Neural cell (in vitro differentiated cells): ENCODE measurements around the gene FNBP1. TPM values are rescaled to one million over a fixed set of nuclear protein-coding genes. Genes with fewer than 3 reads are reported as not detected.

Experiments used
- H2AFZ ChIP-seq: fragments of 200-600, 300-800 bp; sonication (generic), shearing (Covaris generic); 2 replicates; pipeline ENCODE4 v1.6.0; 2014; ENCODE audit warnings: low read depth, mild to moderate bottlenecking, antibody characterized with exemption, low read length, moderate library complexity
- H3F3A ChIP-seq: fragments of 200-600 bp; shearing (Covaris generic); 2 replicates; pipeline ENCODE4 v1.6.1; 2016; ENCODE audit warnings: mild to moderate bottlenecking, moderate library complexity, mixed read lengths, antibody characterized with exemption, low read length; ENCODE audit not compliant: insufficient read depth, poor library complexity, severe bottlenecking
- H3K27ac ChIP-seq: fragments of 200-600, 300-800 bp; sonication (generic), shearing (Covaris generic); 2 replicates; pipeline ENCODE4 v1.5.1; 2014; ENCODE audit warnings: mild to moderate bottlenecking, low read length, moderate library complexity
- H3K27me3 ChIP-seq: fragments of 300-800, 200-600 bp; sonication (generic), shearing (Covaris generic); 2 replicates; pipeline ENCODE4 v1.6.0; 2014; ENCODE audit warnings: mild to moderate bottlenecking, low read depth, low read length, moderate library complexity; ENCODE audit not compliant: insufficient read depth
- H3K36me3 ChIP-seq: fragments of 300-800, 200-600 bp; sonication (generic), shearing (Covaris generic); 2 replicates; pipeline ENCODE4 v1.5.1; 2014; ENCODE audit warnings: mild to moderate bottlenecking, antibody characterized with exemption, low read length, moderate library complexity; ENCODE audit not compliant: insufficient read depth
- H3K4me2 ChIP-seq: fragments of 300-800, 200-600 bp; sonication (generic), shearing (Covaris generic); 2 replicates; pipeline ENCODE4 v1.6.0; 2014; ENCODE audit warnings: mild to moderate bottlenecking, low read length
- H3K4me3 ChIP-seq: fragments of 300-800, 200-600 bp; sonication (generic), shearing (Covaris generic); 2 replicates; pipeline ENCODE4 v1.5.1; 2014; ENCODE audit warnings: mild to moderate bottlenecking, low read length, moderate library complexity
- H3K79me2 ChIP-seq: fragments of 200-600 bp; shearing (Covaris generic); replicated peaks from 2 replicates; pipeline ENCODE4 v1.6.0; 2014; ENCODE audit warnings: mild to moderate bottlenecking, low read length, moderate library complexity; ENCODE audit not compliant: insufficient read depth
- H3K9ac ChIP-seq: fragments of 300-800, 200-600 bp; sonication (generic), shearing (Covaris generic); 2 replicates; pipeline ENCODE4 v1.6.1; 2016; ENCODE audit warnings: mild to moderate bottlenecking, low read length, mixed read lengths
- H3K9me2 ChIP-seq: fragments of 200-600 bp; shearing (Covaris generic); 2 replicates; pipeline ENCODE4 v1.6.1; 2016; ENCODE audit warnings: mild to moderate bottlenecking, low read length, mixed read lengths; ENCODE audit not compliant: insufficient read depth
- H3K9me3 ChIP-seq: fragments of 200-600, 300-800 bp; sonication (generic), shearing (Covaris generic); 2 replicates; pipeline ENCODE4 v1.6.1; 2016; ENCODE audit warnings: mild to moderate bottlenecking, mixed run types, low read length, moderate library complexity, mixed read lengths
- H4K20me1 ChIP-seq: fragments of 200-600 bp; shearing (Covaris generic); 2 replicates; pipeline ENCODE4 v1.6.1; 2016; ENCODE audit warnings: mild to moderate bottlenecking, mixed run types; ENCODE audit not compliant: insufficient read depth
- CTCF ChIP-seq: fragments of 450-650 bp; IDR thresholded peaks from 2 replicates; pipeline ENCODE4 v1.5.1; 2014; ENCODE audit warnings: antibody characterized with exemption, mild to moderate bottlenecking, moderate library complexity; ENCODE audit not compliant: poor library complexity, severe bottlenecking
- EZH2 ChIP-seq: fragments of 200-600, 300-800 bp; shearing (Covaris generic), sonication (generic); IDR thresholded peaks from 2 replicates; pipeline ENCODE4 v1.6.1; 2014; ENCODE audit warnings: antibody characterized with exemption, low read length, borderline replicate concordance, mild to moderate bottlenecking; ENCODE audit not compliant: insufficient read depth, poor library complexity, severe bottlenecking
- POLR2AphosphoS5 ChIP-seq: IDR thresholded peaks from 2 replicates; pipeline ENCODE4 v1.6.1; 2012
- RAD21 ChIP-seq: fragments of 450-650 bp; conservative IDR thresholded peaks from 2 replicates; pipeline ENCODE4 v1.6.1; 2014; ENCODE audit warnings: antibody characterized with exemption, mild to moderate bottlenecking, moderate library complexity
- SMC3 ChIP-seq: fragments of 450-650 bp; conservative IDR thresholded peaks from 2 replicates; pipeline ENCODE4 v1.6.1; 2014; ENCODE audit warnings: antibody characterized with exemption, mild to moderate bottlenecking, moderate library complexity; ENCODE audit not compliant: poor library complexity
- TAF1 ChIP-seq: IDR thresholded peaks from 2 replicates; pipeline ENCODE4 v1.6.1; 2012; ENCODE audit warnings: low read depth
- polyA plus RNA-seq: library from polyadenylated mRNA; depleted of rRNA; stranded (reverse); fragments of >200 nt; gene quantifications from 2 replicates; pipeline ENCODE4 v1.2.3, GENCODE V29; 2014

The FNBP1 gene
- polyA plus RNA-seq, 1 donor from 2014 or later = 16.6 TPM

GRCh38 chr9:129875687-129876395 is 167.1 kb downstream of the FNBP1 start:
- no peaks in the 10 kb centered on the region for H3K36me3 ChIP-seq
- H3K9ac ChIP-seq = no peak overlapping the region
- H3F3A ChIP-seq = no peaks in the 10 kb centered on the region
- H2AFZ ChIP-seq = no peak overlapping the region
- H3K9me2 ChIP-seq = no peaks in the 10 kb centered on the region
- no peaks in the 10 kb centered on the region for H4K20me1 ChIP-seq
- no peak overlapping the region for H3K4me2 ChIP-seq
- H3K79me2 ChIP-seq = no peaks in the 10 kb centered on the region
- H3K27ac ChIP-seq = no peak overlapping the region
- H3K4me3 ChIP-seq = no peak overlapping the region
- no peaks in the 10 kb centered on the region for H3K27me3 ChIP-seq
- H3K9me3 ChIP-seq = no peaks in the 10 kb centered on the region
- TF ChIP-seq CTCF (no peak), POLR2AphosphoS5 (peak; percentile 14)

GRCh38 chr9:129875181-129875611 is 167.8 kb downstream of the FNBP1 start:
- Histone ChIP-seq H3K79me2 (no peaks in the 10 kb centered on the region), H2AFZ (no peak overlapping the region), H3F3A (no peaks in the 10 kb centered on the region), H3K4me3 (no peak overlapping the region), H3K36me3 (no peaks in the 10 kb centered on the region), H3K9me2 (no peaks in the 10 kb centered on the region), H3K9ac (no peak overlapping the region), H3K9me3 (no peaks in the 10 kb centered on the region), H3K4me2 (no peak overlapping the region), H3K27ac (no peak overlapping the region), H3K27me3 (no peaks in the 10 kb centered on the region), H4K20me1 (no peaks in the 10 kb centered on the region)
- TF ChIP-seq CTCF = no peak
- TF ChIP-seq SMC3 = no peak
- TF ChIP-seq RAD21 = no peak

GRCh38 chr9:129874261-129875101 is 168.5 kb downstream of the FNBP1 start:
- no peak overlapping the region for H3K4me3 ChIP-seq
- H3F3A ChIP-seq = no peaks in the 10 kb centered on the region
- no peaks in the 10 kb centered on the region for H3K9me2 ChIP-seq
- no peaks in the 10 kb centered on the region for H3K36me3 ChIP-seq
- no peaks in the 10 kb centered on the region for H3K9me3 ChIP-seq
- H4K20me1 ChIP-seq = no peaks in the 10 kb centered on the region
- no peak overlapping the region for H3K9ac ChIP-seq
- TF ChIP-seq RAD21 (no peak), EZH2 (no peak), POLR2AphosphoS5 (no peak), CTCF (no peak), TAF1 (no peak), SMC3 (no peak)
- H3K27me3 ChIP-seq = no peaks in the 10 kb centered on the region
- H3K79me2 ChIP-seq = no peaks in the 10 kb centered on the region
- no peak overlapping the region for H2AFZ ChIP-seq
- no peak overlapping the region for H3K4me2 ChIP-seq
- no peak overlapping the region for H3K27ac ChIP-seq
